ENCODE results near the gene GIMAP2. TPM values are rescaled to one million over a fixed set of nuclear protein-coding genes. Genes with fewer than 3 reads are reported as not detected.

GIMAP2 gene
- polyA plus RNA-seq, 1 donor, result 9.3 TPM

DNA sequence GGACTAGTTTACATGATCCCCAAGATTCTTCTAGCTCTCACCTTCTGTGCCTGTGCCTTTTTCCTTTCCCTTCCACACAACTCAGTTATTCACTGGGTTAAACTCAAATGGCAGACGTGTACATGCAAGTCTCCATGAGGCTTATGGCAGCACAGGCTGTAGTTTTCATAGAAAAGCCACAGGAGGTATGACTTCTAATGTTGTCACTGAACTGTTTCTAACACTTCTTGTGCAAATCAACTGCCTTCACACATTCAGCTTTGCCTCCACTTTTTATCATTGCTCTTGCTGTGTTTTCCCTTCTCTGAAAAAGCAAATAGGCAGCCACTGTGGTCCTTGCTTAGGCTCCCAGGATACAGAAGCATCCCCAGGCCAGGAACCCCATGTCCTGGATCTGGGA is 46.4 kb downstream of the GIMAP2 start:
- Histone ChIP-seq H3K27ac (ENCODE audit: low read length) (no peak overlapping the region), H3K27me3 (ENCODE audit: control insufficient read depth, insufficient read depth, low read length) (peaks cover 7% of the 10 kb centered on the region), H3K4me1 (ENCODE audit: control insufficient read depth, insufficient read depth, low read length) (peaks cover 5% of the 10 kb centered on the region), H3K36me3 (ENCODE audit: control insufficient read depth, insufficient read depth, low read length) (no peaks in the 10 kb centered on the region), H3K9me3 (ENCODE audit: control insufficient read depth, low read depth, low read length) (no peaks in the 10 kb centered on the region), H3K4me3 (ENCODE audit: low read length) (no peak overlapping the region)
- DNase-seq, result no peak
- no CpG with 5 or more reads among the region's 1 CpG for WGBS (ENCODE audit: insufficient coverage, low lambda C conversion rate)

DNA sequence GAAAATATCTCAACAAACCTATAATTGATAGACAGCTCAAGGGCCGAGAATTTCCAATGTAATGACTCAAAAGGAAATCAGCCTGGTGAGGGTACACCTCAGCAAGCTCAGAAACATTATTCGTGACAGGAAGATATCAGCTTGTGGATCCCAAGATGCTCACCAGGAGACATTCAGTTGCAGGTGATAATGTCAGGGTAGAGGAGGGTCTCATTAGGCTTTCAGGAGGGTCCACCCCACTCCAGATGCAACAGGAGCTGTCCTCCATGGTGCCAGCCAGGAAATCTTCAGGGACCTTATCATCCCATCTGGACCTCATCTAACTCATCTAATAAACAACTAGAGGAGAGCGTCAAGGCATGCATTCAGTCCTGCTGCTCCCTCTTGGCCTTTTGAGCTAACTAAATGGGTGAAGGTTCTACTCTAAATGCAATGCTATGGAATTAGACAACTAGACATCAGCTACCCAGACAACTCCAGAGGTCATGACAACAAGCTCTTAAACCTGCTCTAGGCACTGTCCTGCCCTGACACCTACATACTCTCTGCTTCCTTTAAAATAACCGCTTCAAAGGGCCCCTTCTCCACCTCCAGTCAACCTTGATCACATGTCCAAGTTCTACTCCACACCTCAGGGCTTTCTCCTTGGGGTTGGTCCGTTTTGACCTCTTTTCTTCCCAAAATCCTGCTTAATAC is 47.4 kb downstream of the GIMAP2 start:
- peaks cover 12% of the 10 kb centered on the region for H3K27me3 ChIP-seq (ENCODE audit: control insufficient read depth, insufficient read depth, low read length)
- peaks cover under 1% of the 10 kb centered on the region for H3K4me1 ChIP-seq (ENCODE audit: control insufficient read depth, insufficient read depth, low read length)
- H3K4me3 ChIP-seq (ENCODE audit: low read length), result no peak overlapping the region
- DNase-seq, result no peak
- no peak overlapping the region for H3K27ac ChIP-seq (ENCODE audit: low read length)
- 43% methylated on average over 1 of the region's 5 CpGs for WGBS (ENCODE audit: insufficient coverage, low lambda C conversion rate)
- H3K36me3 ChIP-seq (ENCODE audit: control insufficient read depth, insufficient read depth, low read length), result no peaks in the 10 kb centered on the region
- no peaks in the 10 kb centered on the region for H3K9me3 ChIP-seq (ENCODE audit: control insufficient read depth, low read depth, low read length)

DNA sequence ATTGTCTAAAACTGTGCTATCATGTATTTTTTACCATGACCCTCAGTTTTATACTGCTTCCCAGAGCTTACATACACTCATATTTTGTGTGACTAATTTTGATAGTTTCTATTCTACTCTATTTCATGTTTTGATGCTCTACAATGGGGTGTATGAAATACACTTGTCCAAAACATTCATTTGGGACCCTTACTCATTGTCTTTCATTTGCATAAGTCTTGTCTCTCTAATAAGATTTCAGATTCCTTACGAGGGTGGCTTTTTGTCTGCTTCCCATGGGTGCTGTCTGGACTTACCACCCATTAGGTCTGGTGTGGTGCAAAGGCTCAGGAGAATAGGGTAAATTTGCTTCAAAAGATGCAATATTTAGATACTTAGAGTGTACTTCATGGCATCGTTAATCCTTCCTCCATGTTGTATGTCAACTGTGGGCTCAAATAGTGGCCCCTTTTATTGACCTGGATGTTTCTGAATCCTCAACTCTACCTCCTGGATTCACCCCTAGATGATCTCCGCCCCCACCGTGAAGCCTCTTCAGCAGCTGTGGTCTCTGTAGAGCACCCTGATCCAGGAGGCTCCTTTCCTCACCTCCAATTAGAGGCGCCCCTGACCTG is 48.1 kb downstream of the GIMAP2 start:
- Histone ChIP-seq H3K36me3 (ENCODE audit: control insufficient read depth, insufficient read depth, low read length) (no peaks in the 10 kb centered on the region), H3K4me1 (ENCODE audit: control insufficient read depth, insufficient read depth, low read length) (no peaks in the 10 kb centered on the region), H3K27me3 (ENCODE audit: control insufficient read depth, insufficient read depth, low read length) (peaks cover 18% of the 10 kb centered on the region), H3K9me3 (ENCODE audit: control insufficient read depth, low read depth, low read length) (no peaks in the 10 kb centered on the region), H3K27ac (ENCODE audit: low read length) (no peak overlapping the region), H3K4me3 (ENCODE audit: low read length) (no peak overlapping the region)
- no peak for DNase-seq
- no CpG with 5 or more reads among the region's 5 CpGs for WGBS (ENCODE audit: insufficient coverage, low lambda C conversion rate)

DNA sequence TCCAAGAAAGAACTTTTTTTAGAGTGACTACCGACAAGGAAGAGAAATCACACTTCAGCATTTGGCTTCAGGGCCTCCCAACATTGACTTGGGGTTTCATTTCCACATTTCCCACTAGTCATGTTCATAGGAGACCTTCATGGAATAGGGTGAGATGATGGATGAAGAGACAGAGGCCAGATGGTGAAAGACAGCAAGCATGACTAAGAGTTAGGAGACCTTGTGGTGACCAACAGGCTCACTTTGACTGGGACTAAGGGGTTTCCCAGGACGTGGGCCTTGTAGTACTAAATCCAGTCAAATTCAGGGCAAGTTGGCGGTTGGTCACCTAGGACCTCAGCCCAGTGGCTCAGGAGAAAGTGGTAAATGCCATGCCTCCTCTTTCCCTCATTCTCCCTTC is 48.7 kb downstream of the GIMAP2 start:
- H3K9me3 ChIP-seq (ENCODE audit: control insufficient read depth, low read depth, low read length), result no peaks in the 10 kb centered on the region
- peaks cover 18% of the 10 kb centered on the region for H3K27me3 ChIP-seq (ENCODE audit: control insufficient read depth, insufficient read depth, low read length)
- no peaks in the 10 kb centered on the region for H3K4me1 ChIP-seq (ENCODE audit: control insufficient read depth, insufficient read depth, low read length)
- WGBS (ENCODE audit: insufficient coverage, low lambda C conversion rate), result no CpG with 5 or more reads among the region's 3 CpGs
- H3K36me3 ChIP-seq (ENCODE audit: control insufficient read depth, insufficient read depth, low read length), result no peaks in the 10 kb centered on the region
- H3K4me3 ChIP-seq (ENCODE audit: low read length), result no peak overlapping the region
- no peak overlapping the region for H3K27ac ChIP-seq (ENCODE audit: low read length)
- DNase-seq, result no peak

DNA sequence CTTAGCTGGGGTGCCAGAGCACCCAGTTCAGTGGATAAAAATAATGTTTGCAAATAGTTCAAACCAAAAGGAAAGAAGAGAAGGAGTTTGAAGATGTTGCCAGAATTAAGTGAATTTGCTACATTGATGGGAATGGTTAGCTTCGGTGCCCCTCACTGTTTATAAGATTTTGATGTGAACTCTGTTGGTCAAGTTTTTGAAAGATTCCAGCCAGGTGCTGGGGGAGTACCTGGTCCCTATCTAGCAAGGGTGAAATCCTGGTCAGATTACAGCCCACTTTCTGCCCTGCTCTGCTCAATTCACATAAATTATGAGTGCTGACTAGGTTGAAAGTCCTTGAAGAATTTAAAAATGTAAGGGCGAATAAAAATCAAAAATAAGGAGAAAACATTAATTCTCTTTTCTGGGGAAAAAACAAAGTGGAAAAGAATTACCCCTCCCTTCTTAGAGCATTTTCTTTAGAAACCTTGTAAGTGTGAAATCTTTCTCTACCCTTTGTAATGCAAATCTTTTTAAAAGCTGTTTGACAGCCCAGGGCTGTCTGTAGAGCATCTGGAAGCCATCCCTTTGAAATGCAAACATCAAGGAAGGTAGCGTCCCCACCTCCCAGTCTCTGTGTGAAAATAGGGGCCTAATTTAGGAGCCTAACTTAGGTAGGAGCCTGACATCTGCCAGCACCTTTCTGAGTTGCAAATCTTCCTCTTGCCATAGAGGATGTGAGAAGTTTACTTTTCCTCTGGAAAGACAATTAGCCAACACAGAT is 50.3 kb downstream of the GIMAP2 start:
- DNase-seq, result no peak
- WGBS (ENCODE audit: insufficient coverage, low lambda C conversion rate), result 43% methylated on average over 1 of the region's 3 CpGs
- Histone ChIP-seq H3K27me3 (ENCODE audit: control insufficient read depth, insufficient read depth, low read length) (peaks cover 18% of the 10 kb centered on the region), H3K4me3 (ENCODE audit: low read length) (no peak overlapping the region), H3K4me1 (ENCODE audit: control insufficient read depth, insufficient read depth, low read length) (no peaks in the 10 kb centered on the region), H3K9me3 (ENCODE audit: control insufficient read depth, low read depth, low read length) (no peaks in the 10 kb centered on the region), H3K36me3 (ENCODE audit: control insufficient read depth, insufficient read depth, low read length) (no peaks in the 10 kb centered on the region), H3K27ac (ENCODE audit: low read length) (no peak overlapping the region)

DNA sequence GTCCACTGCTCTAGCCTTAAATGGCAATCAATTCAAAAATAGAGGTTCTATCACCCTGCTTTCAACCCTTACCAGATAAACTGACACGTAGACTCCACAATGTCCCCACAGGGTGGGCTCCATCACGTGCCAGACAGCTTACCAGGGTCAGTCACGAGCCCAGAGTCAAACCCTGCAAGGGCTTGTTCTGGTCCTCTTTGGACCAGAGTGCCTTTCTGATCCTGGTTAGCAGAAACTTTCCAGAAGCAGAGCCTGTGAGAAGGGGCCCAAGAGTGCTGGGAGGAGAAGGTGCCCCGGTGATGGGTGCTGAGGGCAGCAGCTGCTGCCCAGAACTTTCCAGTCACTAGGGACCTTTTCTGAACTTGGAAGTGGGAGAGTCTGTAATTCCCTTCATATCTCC is 51.4 kb downstream of the GIMAP2 start:
- Histone ChIP-seq H3K9me3 (ENCODE audit: control insufficient read depth, low read depth, low read length) (no peaks in the 10 kb centered on the region), H3K27ac (ENCODE audit: low read length) (no peak overlapping the region), H3K4me1 (ENCODE audit: control insufficient read depth, insufficient read depth, low read length) (no peaks in the 10 kb centered on the region), H3K4me3 (ENCODE audit: low read length) (no peak overlapping the region), H3K27me3 (ENCODE audit: control insufficient read depth, insufficient read depth, low read length) (peaks cover 21% of the 10 kb centered on the region), H3K36me3 (ENCODE audit: control insufficient read depth, insufficient read depth, low read length) (no peaks in the 10 kb centered on the region)
- no peak for DNase-seq
- no CpG with 5 or more reads among the region's 4 CpGs for WGBS (ENCODE audit: insufficient coverage, low lambda C conversion rate)

DNA sequence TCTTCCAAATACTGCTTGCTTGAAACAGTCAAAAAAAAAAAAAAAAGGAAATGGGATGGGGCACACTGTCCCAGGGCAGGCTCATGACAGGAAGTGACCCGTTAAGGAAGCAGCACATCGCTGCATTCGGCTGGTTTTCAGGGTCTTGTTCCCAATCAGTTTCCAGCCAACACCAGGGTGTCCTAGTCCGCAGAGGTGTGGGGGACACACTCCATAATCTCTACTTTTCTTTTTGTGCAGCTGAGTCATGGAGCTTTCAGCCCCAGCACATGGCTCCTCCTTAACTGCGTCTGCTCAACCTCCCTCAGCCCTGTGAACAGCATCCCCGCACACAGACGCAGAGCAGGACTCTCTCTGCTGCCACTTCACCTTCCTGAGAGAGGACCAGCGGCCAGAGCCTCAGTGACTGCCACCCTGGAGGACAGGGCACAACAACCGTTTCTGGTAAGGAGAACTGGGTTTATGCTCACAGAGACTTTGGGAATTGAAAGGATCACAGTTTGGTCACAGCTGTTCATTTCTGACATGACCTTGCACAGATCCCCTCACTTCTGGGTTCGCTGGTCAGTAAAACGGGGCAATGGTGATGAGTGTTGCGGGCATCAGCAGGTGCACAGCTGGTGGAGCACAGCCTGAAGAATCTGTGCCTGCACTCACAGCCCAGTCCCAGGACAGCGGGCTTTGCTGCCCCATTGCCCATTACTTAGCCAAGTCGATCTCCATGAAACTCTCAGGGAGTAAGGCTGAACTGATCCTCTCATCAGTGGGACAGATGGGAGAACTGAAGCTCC is 52.0 kb downstream of the GIMAP2 start, which contains the start of gene GIMAP5:
Gene GIMAP5, plus strand, starts transcription at position 154 of the 791 bp plus-strand sequence. CDS start 3,467 bp downstream, outside the sequence.
- Histone ChIP-seq H3K4me3 (ENCODE audit: low read length) (peak within 1 kb of the TSS; percentile 32), H3K36me3 (ENCODE audit: control insufficient read depth, insufficient read depth, low read length) (no peaks in the 10 kb centered on the region)
- no peak for DNase-seq

DNA sequence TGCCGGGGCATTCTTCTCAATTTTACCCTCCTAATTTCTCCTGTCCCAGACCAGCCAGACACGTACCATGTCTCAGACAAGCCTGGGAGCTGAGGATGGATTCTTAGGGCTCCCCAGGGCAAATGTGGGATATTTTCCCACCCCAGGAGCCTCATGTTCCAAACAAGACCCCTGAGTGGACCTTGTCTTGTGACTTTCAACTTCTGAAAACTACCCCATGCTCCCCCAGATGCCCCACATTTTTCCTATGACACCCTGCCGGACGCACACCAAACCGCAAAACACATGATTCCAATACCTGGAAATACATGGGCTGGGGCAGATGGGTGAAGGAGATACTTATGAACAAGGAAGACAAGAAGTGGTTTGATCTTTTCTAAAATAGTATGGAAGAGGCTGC is 52.6 kb downstream of the GIMAP2 start:
- WGBS (ENCODE audit: insufficient coverage, low lambda C conversion rate), result no CpG with 5 or more reads among the region's 5 CpGs
- H3K4me1 ChIP-seq (ENCODE audit: control insufficient read depth, insufficient read depth, low read length), result no peaks in the 10 kb centered on the region
- no peak overlapping the region for H3K27ac ChIP-seq (ENCODE audit: low read length)
- no peaks in the 10 kb centered on the region for H3K9me3 ChIP-seq (ENCODE audit: control insufficient read depth, low read depth, low read length)
- no peaks in the 10 kb centered on the region for H3K36me3 ChIP-seq (ENCODE audit: control insufficient read depth, insufficient read depth, low read length)
- no peak for DNase-seq
- H3K27me3 ChIP-seq (ENCODE audit: control insufficient read depth, insufficient read depth, low read length), result peaks cover 17% of the 10 kb centered on the region
- H3K4me3 ChIP-seq (ENCODE audit: low read length), result peak overlapping the region; percentile 32

More for the DNA sequence above, 52.0 kb downstream of the GIMAP2 start, which contains the start of gene GIMAP5:
- H3K27me3 ChIP-seq (ENCODE audit: control insufficient read depth, insufficient read depth, low read length), result peaks cover 21% of the 10 kb centered on the region
- H3K9me3 ChIP-seq (ENCODE audit: control insufficient read depth, low read depth, low read length), result no peaks in the 10 kb centered on the region
- 80% methylated on average over 1 of the region's 14 CpGs for WGBS (ENCODE audit: insufficient coverage, low lambda C conversion rate)
- H3K4me1 ChIP-seq (ENCODE audit: control insufficient read depth, insufficient read depth, low read length), result no peaks in the 10 kb centered on the region
- no peak within 1 kb of the TSS for H3K27ac ChIP-seq (ENCODE audit: low read length)

DNA sequence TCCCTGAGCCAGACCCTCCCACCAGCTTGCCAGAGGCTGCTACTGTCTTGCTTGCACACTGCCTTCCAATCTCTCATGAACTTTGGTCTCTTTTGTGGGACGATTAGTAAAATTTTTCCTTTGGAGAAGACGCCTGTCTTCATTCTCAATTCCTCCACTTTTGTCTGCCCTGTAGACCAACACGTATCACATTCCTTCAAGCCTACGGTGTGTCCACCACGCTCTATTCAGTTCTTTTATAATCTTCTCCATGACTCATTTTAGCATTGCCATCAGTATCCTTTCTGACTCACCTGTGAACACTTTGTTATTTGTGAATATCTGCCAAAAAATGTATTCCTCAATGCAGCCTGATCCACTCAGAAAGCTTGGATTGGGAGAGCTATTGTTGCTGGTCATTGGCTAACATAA is 53.1 kb downstream of the GIMAP2 start:
- H3K27ac ChIP-seq (ENCODE audit: low read length), result no peak overlapping the region
- no peak for DNase-seq
- H3K9me3 ChIP-seq (ENCODE audit: control insufficient read depth, low read depth, low read length), result no peaks in the 10 kb centered on the region
- H3K27me3 ChIP-seq (ENCODE audit: control insufficient read depth, insufficient read depth, low read length), result peaks cover 16% of the 10 kb centered on the region
- H3K36me3 ChIP-seq (ENCODE audit: control insufficient read depth, insufficient read depth, low read length), result no peaks in the 10 kb centered on the region
- WGBS (ENCODE audit: insufficient coverage, low lambda C conversion rate), result 90% methylated on average over 2 of the region's 5 CpGs
- H3K4me3 ChIP-seq (ENCODE audit: low read length), result peak overlapping the region; percentile 32
- no peaks in the 10 kb centered on the region for H3K4me1 ChIP-seq (ENCODE audit: control insufficient read depth, insufficient read depth, low read length)

DNA sequence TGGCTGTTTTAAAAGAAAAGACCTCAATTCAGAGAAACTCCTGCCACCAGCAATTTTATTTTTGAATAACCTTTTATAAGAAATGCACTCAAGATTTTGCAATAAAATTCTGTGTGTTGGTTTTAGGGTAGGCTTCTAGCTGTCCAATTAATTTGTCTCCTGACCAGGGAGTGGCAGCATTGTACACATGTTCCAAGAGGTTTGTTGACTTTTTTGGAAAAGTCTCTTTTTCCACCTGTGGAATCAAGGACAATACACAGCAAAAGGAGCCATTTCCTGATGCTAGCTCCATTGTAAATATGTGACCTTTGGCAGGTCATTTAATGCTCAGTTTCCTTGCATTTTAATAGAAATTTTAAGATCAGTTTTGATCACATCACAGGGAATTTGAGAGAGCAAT is 53.5 kb downstream of the GIMAP2 start:
- no peak overlapping the region for H3K27ac ChIP-seq (ENCODE audit: low read length)
- no peaks in the 10 kb centered on the region for H3K9me3 ChIP-seq (ENCODE audit: control insufficient read depth, low read depth, low read length)
- no peaks in the 10 kb centered on the region for H3K4me1 ChIP-seq (ENCODE audit: control insufficient read depth, insufficient read depth, low read length)
- H3K4me3 ChIP-seq (ENCODE audit: low read length), result no peak overlapping the region
- DNase-seq, result no peak
- H3K36me3 ChIP-seq (ENCODE audit: control insufficient read depth, insufficient read depth, low read length), result no peaks in the 10 kb centered on the region
- peaks cover 16% of the 10 kb centered on the region for H3K27me3 ChIP-seq (ENCODE audit: control insufficient read depth, insufficient read depth, low read length)

All from large intestine (tissue), 3 donors.